GM12891 (cell line): ENCODE measurements around the gene SLC35F4.

Experiments used
- POLR2A ChIP-seq: IDR thresholded peaks from 2 replicates; pipeline ENCODE4 v1.6.1; 2011; ENCODE audit warnings: low read depth, low read length, control low read depth
- POLR2AphosphoS5 ChIP-seq: IDR thresholded peaks from 2 replicates; pipeline ENCODE4 v1.6.1; 2011; ENCODE audit warnings: low read depth, low read length, control low read depth
- POU2F2 ChIP-seq: IDR thresholded peaks from 2 replicates; pipeline ENCODE4 v1.6.1; 2011; ENCODE audit warnings: low read depth, mild to moderate bottlenecking, control low read depth, low read length, moderate library complexity
- SPI1 ChIP-seq: IDR thresholded peaks from 2 replicates; pipeline ENCODE4 v1.6.1; 2011; ENCODE audit warnings: low read depth, low read length, control low read depth
- TAF1 ChIP-seq: IDR thresholded peaks from 2 replicates; pipeline ENCODE4 v1.6.1; 2011; ENCODE audit warnings: low read depth, low read length, control low read depth

GRCh38 chr14:57820581-57820980 lies 45.3 kb downstream of the SLC35F4 start:
- TF ChIP-seq POLR2A (no peak), SPI1 (no peak), POLR2AphosphoS5 (no peak), TAF1 (no peak), POU2F2 (no peak)
